ENCODE data around the gene LRRC45. TPM values are rescaled to one million over a fixed set of nuclear protein-coding genes. Genes with fewer than 3 reads are reported as not detected.
A peak's percentile ranks its signal among the peaks of the same experiment; 100 is the strongest.

The LRRC45 gene
- total RNA-seq, 4 donors from 2014 or later = 13.1 to 25.8 (median 15.3) TPM

- TF ChIP-seq EP300 (IDR thresholded peaks at IDR 0.05) = no peak
- TF ChIP-seq POLR2A (IDR thresholded peaks at IDR 0.05) = no peak
- no peak for TF ChIP-seq CTCF (IDR thresholded peaks at IDR 0.05)
- Histone ChIP-seq H3K4me3 (no peak overlapping the region), H3K4me1 (peaks cover 0 to 30% (median 14%) of the 10 kb centered on the region in 4 donors), H3K27ac (no peak overlapping the region), H3K27me3 (no peaks in the 10 kb centered on the region), H3K36me3 (peaks cover 0 to 69% (median 20%) of the 10 kb centered on the region in 3 donors), H3K9me3 (no peaks in the 10 kb centered on the region)
- 82 to 83% methylated on average over 18 to 19 of the region's 24 CpGs for WGBS, 2 donors
- DNase-seq (ENCODE audit: low spot score in 2 of 2) = no peak
These were observed 39.2 kb downstream of the LRRC45 start for GRCh38 chr17:82062076-82062983.

- no peak for TF ChIP-seq EP300 (IDR thresholded peaks at IDR 0.05)
- TF ChIP-seq POLR2A (IDR thresholded peaks at IDR 0.05) = no peak
- TF ChIP-seq CTCF (IDR thresholded peaks at IDR 0.05) = no peak
- Histone ChIP-seq H3K4me3 (no peak overlapping the region), H3K9me3 (no peaks in the 10 kb centered on the region), H3K4me1 (peaks cover 0 to 30% (median 14%) of the 10 kb centered on the region in 4 donors), H3K27me3 (no peaks in the 10 kb centered on the region), H3K27ac (no peak overlapping the region), H3K36me3 (peaks cover 0 to 63% (median 19%) of the 10 kb centered on the region in 3 donors)
- 70 to 76% methylated on average over 4 to 5 of the region's 9 CpGs for WGBS, 2 donors
- no peak for DNase-seq (ENCODE audit: low spot score in 2 of 2)
These were observed 39.9 kb downstream of the LRRC45 start for GRCh38 chr17:82062984-82063368.

GRCh38 chr17:82063424-82064415 lies 40.6 kb downstream of the LRRC45 start:
- no peak for DNase-seq (ENCODE audit: low spot score in 2 of 2)
- WGBS, 2 donors = 77 to 86% methylated on average over 16 to 20 of the region's 20 CpGs
- H3K27me3 ChIP-seq = no peaks in the 10 kb centered on the region
- peaks cover 0 to 55% (median 19%) of the 10 kb centered on the region in 3 donors for H3K36me3 ChIP-seq
- no peak overlapping the region for H3K27ac ChIP-seq
- no peaks in the 10 kb centered on the region for H3K9me3 ChIP-seq
- H3K4me1 ChIP-seq = peaks cover 0 to 30% (median 14%) of the 10 kb centered on the region in 4 donors
- no peak for TF ChIP-seq CTCF (IDR thresholded peaks at IDR 0.05)
- no peak for TF ChIP-seq POLR2A (IDR thresholded peaks at IDR 0.05)
- TF ChIP-seq EP300 (IDR thresholded peaks at IDR 0.05) = no peak
- no peak overlapping the region for H3K4me3 ChIP-seq

- DNase-seq (ENCODE audit: low spot score in 2 of 2) = no peak
- H3K27ac ChIP-seq = peak overlapping the region; percentile 72 to 93 (median 84)
- peak overlapping the region; percentile 71 to 97 (median 86) for H3K4me3 ChIP-seq
- peaks cover 0 to 30% (median 14%) of the 10 kb centered on the region in 4 donors for H3K4me1 ChIP-seq
- H3K36me3 ChIP-seq = peaks cover 0 to 46% (median 15%) of the 10 kb centered on the region in 3 donors
- no peak for TF ChIP-seq EP300 (IDR thresholded peaks at IDR 0.05)
- TF ChIP-seq POLR2A (IDR thresholded peaks at IDR 0.05) = no peak
- TF ChIP-seq CTCF (IDR thresholded peaks at IDR 0.05) = no peak
- WGBS, 2 donors = 45% methylated on average over 27 to 30 of the region's 36 CpGs
- H3K27me3 ChIP-seq = no peaks in the 10 kb centered on the region
- H3K9me3 ChIP-seq = no peaks in the 10 kb centered on the region
These were observed 41.5 kb downstream of the LRRC45 start for GRCh38 chr17:82064433-82065192.
